SK-N-SH (cell line): ENCODE results near the gene ARPC2. TPM values are rescaled to one million over a fixed set of nuclear protein-coding genes. Genes with fewer than 3 reads are reported as not detected.

Source experiments
- CTCF ChIA-PET: fragments of 300-600, 350-600 bp; formaldehyde crosslinking; extraction: SDS; loops from one replicate; lab custom pipeline; 2021; lab: Yijun Ruan, JAX
- POLR2A ChIA-PET: fragments of 350-600 bp; sonication (Branson Sonifier 250); formaldehyde crosslinking; extraction: SDS; loops from one replicate; lab custom pipeline; 2020; ENCODE audit warnings: antibody characterized with exemption, inconsistent platforms; lab: Yijun Ruan, JAX
- DNase-seq: peaks from one replicate; pipeline ENCODE4 v3.0.0; 2012
- H2AFZ ChIP-seq: fragments of 200-600 bp; sonication (generic); 2 replicates; pipeline ENCODE4 v1.8.1; 2016; ENCODE audit warnings: antibody characterized with exemption, mild to moderate bottlenecking, low read depth
- H3F3A ChIP-seq: fragments of 200-600 bp; sonication (generic); replicated peaks from 2 replicates; pipeline ENCODE3; 2016; ENCODE audit warnings: antibody characterized with exemption, mild to moderate bottlenecking; ENCODE audit not compliant: insufficient read depth
- H3K27ac ChIP-seq, 2 experiments: fragments of 200-500 bp in 1 of 2; fragments of 200-600 bp in 1 of 2; sonication (Bioruptor generic) in 1 of 2; sonication (generic), shearing (Covaris generic) in 1 of 2; 2 replicates each; pipeline versions ENCODE4 v1.5.1 to v1.6.1; 2014 to 2016; ENCODE audit warnings: low read depth in 2 of 2, inconsistent platforms in 1 of 2, low read length in 1 of 2, mild to moderate bottlenecking in 1 of 2, mixed read lengths in 1 of 2
- H3K27me3 ChIP-seq: fragments of 200-600 bp; sonication (generic), shearing (Covaris generic); 2 replicates; pipeline ENCODE4 v1.6.1; 2016; ENCODE audit warnings: mixed run types; ENCODE audit not compliant: insufficient read depth
- H3K36me3 ChIP-seq, 2 experiments: fragments of 200-500 bp in 1 of 2; fragments of 200-600 bp in 1 of 2; sonication (Bioruptor generic) in 1 of 2; sonication (generic) in 1 of 2; replicated peaks in 1 of 2; 2 replicates each; pipeline versions ENCODE3 to v1.5.1; 2014 to 2016; ENCODE audit warnings: low read length in 1 of 2, mild to moderate bottlenecking in 1 of 2; ENCODE audit not compliant: insufficient read depth in 2 of 2, control insufficient read depth in 1 of 2
- H3K4me1 ChIP-seq, 2 experiments: fragments of 200-500 bp in 1 of 2; fragments of 200-600 bp in 1 of 2; sonication (Bioruptor generic) in 1 of 2; sonication (generic), shearing (Covaris generic) in 1 of 2; 2 replicates each; pipeline versions ENCODE4 v1.5.1 to v1.6.1; 2014 to 2016; ENCODE audit warnings: low read depth in 1 of 2, low read length in 1 of 2, mixed run types in 1 of 2; ENCODE audit not compliant: insufficient read depth in 2 of 2, control insufficient read depth in 1 of 2
- H3K4me2 ChIP-seq: fragments of 200-600 bp; sonication (generic), shearing (Covaris generic); 2 replicates; pipeline ENCODE4 v1.6.1; 2017; ENCODE audit warnings: mixed run types
- H3K4me3 ChIP-seq, 2 experiments: fragments of 200-500 bp in 1 of 2; fragments of 200-600 bp in 1 of 2; sonication (Bioruptor generic) in 1 of 2; sonication (generic), shearing (Covaris generic) in 1 of 2; 2 replicates each; pipeline versions ENCODE4 v1.5.1 to v1.8.1; 2014 to 2016; ENCODE audit warnings: low read depth in 2 of 2, inconsistent platforms in 1 of 2, low read length in 1 of 2, mild to moderate bottlenecking in 1 of 2, mixed read lengths in 1 of 2, moderate library complexity in 1 of 2
- H3K79me2 ChIP-seq: fragments of 200-600 bp; sonication (generic); 2 replicates; pipeline ENCODE4 v1.8.1; 2017; ENCODE audit warnings: mild to moderate bottlenecking; ENCODE audit not compliant: insufficient read depth
- H3K9ac ChIP-seq: fragments of 200-600 bp; sonication (generic); 2 replicates; pipeline ENCODE4 v1.6.1; 2017; ENCODE audit warnings: mixed run types
- H3K9me2 ChIP-seq: fragments of 200-600 bp; sonication (generic); 2 replicates; pipeline ENCODE4 v1.6.1; 2017; ENCODE audit warnings: mixed run types
- H3K9me3 ChIP-seq: fragments of 200-600 bp; sonication (generic); 2 replicates; pipeline ENCODE4 v1.6.1; 2017; ENCODE audit warnings: mixed run types, mild to moderate bottlenecking, moderate library complexity
- H4K20me1 ChIP-seq: fragments of 200-600 bp; sonication (generic); 2 replicates; pipeline ENCODE4 v1.6.1; 2017; ENCODE audit warnings: mild to moderate bottlenecking, mixed run types; ENCODE audit not compliant: insufficient read depth
- CHD2 ChIP-seq: fragments of 150-350 bp; IDR thresholded peaks from 2 replicates; pipeline ENCODE4 v1.6.1; 2018; ENCODE audit warnings: low read length; ENCODE audit not compliant: partially characterized antibody
- EP300 ChIP-seq, 2 experiments: IDR thresholded peaks; 2 replicates each; pipeline versions ENCODE4 v1.4.0 to v1.6.1; 2012; ENCODE audit warnings: borderline replicate concordance in 1 of 2, low read depth in 1 of 2, low read length in 1 of 2
- FOXJ3 ChIP-seq: sonication (generic); formaldehyde crosslinking; IDR thresholded peaks from 2 replicates; pipeline ENCODE4 v1.5.1; 2020; ENCODE audit warnings: mild to moderate bottlenecking, missing genetic modification reagents
- FOXM1 ChIP-seq: IDR thresholded peaks from 2 replicates; pipeline ENCODE4 v1.4.0; 2012; ENCODE audit warnings: low read depth, mild to moderate bottlenecking
- GABPA ChIP-seq: IDR thresholded peaks from 2 replicates; pipeline ENCODE4 v1.4.0; 2012; ENCODE audit warnings: low read depth, mild to moderate bottlenecking
- GATA2 ChIP-seq: sonication (generic); formaldehyde crosslinking; IDR thresholded peaks from 2 replicates; pipeline ENCODE4 v1.5.0; 2020; ENCODE audit warnings: mild to moderate bottlenecking, missing genetic modification reagents
- IRF3 ChIP-seq: fragments of 150-350 bp; IDR thresholded peaks from 2 replicates; pipeline ENCODE4 v1.6.1; 2016; ENCODE audit warnings: mild to moderate bottlenecking, low read depth, low read length
- JUND ChIP-seq: IDR thresholded peaks from 2 replicates; pipeline ENCODE4 v1.4.0; 2012
- PBX3 ChIP-seq: IDR thresholded peaks from 2 replicates; pipeline ENCODE4; 2012
- SIN3A ChIP-seq: IDR thresholded peaks from 2 replicates; pipeline ENCODE4 v1.6.1; 2012; ENCODE audit warnings: low read depth, mild to moderate bottlenecking, low read length, moderate library complexity, borderline replicate concordance
- SMC3 ChIP-seq: IDR thresholded peaks from 2 replicates; pipeline ENCODE4 v1.6.1; 2012; ENCODE audit warnings: low read depth, low read length, improper control_type of control experiment
- TAF1 ChIP-seq: IDR thresholded peaks from 2 replicates; pipeline ENCODE4 v1.6.1; 2012; ENCODE audit warnings: low read depth, mild to moderate bottlenecking, low read length, moderate library complexity, borderline replicate concordance
- TCF12 ChIP-seq: IDR thresholded peaks from 2 replicates; pipeline ENCODE4 v1.4.0; 2012
- TEAD4 ChIP-seq: IDR thresholded peaks from 2 replicates; pipeline ENCODE4 v1.4.0; 2012; ENCODE audit warnings: mild to moderate bottlenecking, borderline replicate concordance; ENCODE audit not compliant: insufficient read depth
- WGBS: methylation state at CpG from one replicate; pipeline ENCODE4 v1.1.6; 2017; ENCODE audit warnings: low lambda C conversion rate; 5-methylcytosine and 5-hydroxymethylcytosine counted together
- polyA plus RNA-seq, 3 experiments: library from polyadenylated mRNA; depleted of rRNA; stranded (reverse); fragments of >200 nt; gene quantifications; 2 replicates each; pipeline ENCODE4 v1.2.3, GENCODE V29; 2012

ARPC2 gene
- polyA plus RNA-seq, 1 of the 3 experiments (the other 2 are of a cell fraction): 319 TPM

GRCh38 chr2:218290316-218291261 is 73.6 kb downstream of the ARPC2 start:
- POLR2A ChIA-PET: no interaction called here
- 72% methylated on average over 10 of the region's 12 CpGs for WGBS
- CTCF ChIA-PET: interaction anchor here (0.6 to 2.0 kb wide), 8 partner anchors 9 to 66 kb away, joined by 3 to 11 read pairs (median 3); partner anchors contain the start of gene CATIP

GRCh38 chr2:218291318-218292047 is 74.5 kb downstream of the ARPC2 start:
- DNase-seq: no peak
- CTCF ChIA-PET: interaction anchor here (0.7 to 2.0 kb wide), 4 partner anchors 10 to 65 kb away, joined by 3 to 5 read pairs (median 4); partner anchors contain the start of gene CATIP

More at GRCh38 chr2:218290316-218291261, 73.6 kb downstream of the ARPC2 start:
- Histone ChIP-seq H3K4me2 (no peak overlapping the region), H2AFZ (no peak overlapping the region), H3K79me2 (no peaks in the 10 kb centered on the region), H3K9me3 (no peaks in the 10 kb centered on the region), H3K9ac (no peak overlapping the region), H3K36me3 (no peaks in the 10 kb centered on the region), H3F3A (peaks cover 14% of the 10 kb centered on the region), H3K27me3 (no peaks in the 10 kb centered on the region), H3K9me2 (no peaks in the 10 kb centered on the region), H3K4me3 (no peak overlapping the region), H3K4me1 (peaks cover 13 to 17% of the 10 kb centered on the region in 2 experiments; a peak in 3 of 4 replicates), H4K20me1 (no peaks in the 10 kb centered on the region), H3K27ac (no peak overlapping the region)
- TF ChIP-seq TCF12: no peak
- TF ChIP-seq GATA2 (CRISPR knock-in tag): no peak
- no peak for TF ChIP-seq CHD2
- TF ChIP-seq JUND: no peak
- TF ChIP-seq SMC3: no peak
- TF ChIP-seq TAF1: no peak
- no peak for TF ChIP-seq TEAD4
- no peak for TF ChIP-seq SIN3A
- TF ChIP-seq GABPA: no peak
- no peak for TF ChIP-seq PBX3
- no peak for TF ChIP-seq EP300 (IDR thresholded peaks at IDR 0.05; ENCODE audit: borderline replicate concordance in 1 of 2, low read depth in 1 of 2, low read length in 1 of 2)
- TF ChIP-seq FOXM1: no peak
- no peak for TF ChIP-seq FOXJ3
- DNase-seq: no peak

More at GRCh38 chr2:218291318-218292047, 74.5 kb downstream of the ARPC2 start:
- H3F3A ChIP-seq: peaks cover 12% of the 10 kb centered on the region
- H3K36me3 ChIP-seq: no peaks in the 10 kb centered on the region
- no peak overlapping the region for H3K27ac ChIP-seq
- H3K9me2 ChIP-seq: no peaks in the 10 kb centered on the region
- no peak overlapping the region for H3K4me3 ChIP-seq
- no peak overlapping the region for H2AFZ ChIP-seq
- no peaks in the 10 kb centered on the region for H3K79me2 ChIP-seq
- TF ChIP-seq CHD2 (no peak), JUND (no peak), TCF12 (no peak), FOXM1 (no peak), IRF3 (no peak), EP300 (IDR thresholded peaks at IDR 0.05; ENCODE audit: borderline replicate concordance in 1 of 2, low read depth in 1 of 2, low read length in 1 of 2) (no peak)
- POLR2A ChIA-PET: no interaction called here
- no peaks in the 10 kb centered on the region for H3K9me3 ChIP-seq
- 60% methylated on average over 9 of the region's 12 CpGs for WGBS
- H3K9ac ChIP-seq: no peak overlapping the region
- no peaks in the 10 kb centered on the region for H4K20me1 ChIP-seq
- H3K4me1 ChIP-seq: peaks cover 8 to 10% of the 10 kb centered on the region in 2 experiments; a peak in 2 of 4 replicates
- no peak overlapping the region for H3K4me2 ChIP-seq
- H3K27me3 ChIP-seq: no peaks in the 10 kb centered on the region
